Neural cell (in vitro differentiated cells): ENCODE measurements around the gene SLC16A8. TPM values are rescaled to one million over a fixed set of nuclear protein-coding genes. Genes with fewer than 3 reads are reported as not detected.

Source experiments
- H2AFZ ChIP-seq: fragments of 200-600, 300-800 bp; sonication (generic), shearing (Covaris generic); 2 replicates; pipeline ENCODE4 v1.6.0; 2014; ENCODE audit warnings: low read depth, mild to moderate bottlenecking, antibody characterized with exemption, low read length, moderate library complexity
- H3F3A ChIP-seq: fragments of 200-600 bp; shearing (Covaris generic); 2 replicates; pipeline ENCODE4 v1.6.1; 2016; ENCODE audit warnings: mild to moderate bottlenecking, moderate library complexity, mixed read lengths, antibody characterized with exemption, low read length; ENCODE audit not compliant: insufficient read depth, poor library complexity, severe bottlenecking
- H3K27ac ChIP-seq: fragments of 200-600, 300-800 bp; sonication (generic), shearing (Covaris generic); 2 replicates; pipeline ENCODE4 v1.5.1; 2014; ENCODE audit warnings: mild to moderate bottlenecking, low read length, moderate library complexity
- H3K27me3 ChIP-seq: fragments of 300-800, 200-600 bp; sonication (generic), shearing (Covaris generic); 2 replicates; pipeline ENCODE4 v1.6.0; 2014; ENCODE audit warnings: mild to moderate bottlenecking, low read depth, low read length, moderate library complexity; ENCODE audit not compliant: insufficient read depth
- H3K36me3 ChIP-seq: fragments of 300-800, 200-600 bp; sonication (generic), shearing (Covaris generic); 2 replicates; pipeline ENCODE4 v1.5.1; 2014; ENCODE audit warnings: mild to moderate bottlenecking, antibody characterized with exemption, low read length, moderate library complexity; ENCODE audit not compliant: insufficient read depth
- H3K4me2 ChIP-seq: fragments of 300-800, 200-600 bp; sonication (generic), shearing (Covaris generic); 2 replicates; pipeline ENCODE4 v1.6.0; 2014; ENCODE audit warnings: mild to moderate bottlenecking, low read length
- H3K4me3 ChIP-seq: fragments of 300-800, 200-600 bp; sonication (generic), shearing (Covaris generic); 2 replicates; pipeline ENCODE4 v1.5.1; 2014; ENCODE audit warnings: mild to moderate bottlenecking, low read length, moderate library complexity
- H3K79me2 ChIP-seq: fragments of 200-600 bp; shearing (Covaris generic); replicated peaks from 2 replicates; pipeline ENCODE4 v1.6.0; 2014; ENCODE audit warnings: mild to moderate bottlenecking, low read length, moderate library complexity; ENCODE audit not compliant: insufficient read depth
- H3K9ac ChIP-seq: fragments of 300-800, 200-600 bp; sonication (generic), shearing (Covaris generic); 2 replicates; pipeline ENCODE4 v1.6.1; 2016; ENCODE audit warnings: mild to moderate bottlenecking, low read length, mixed read lengths
- H3K9me2 ChIP-seq: fragments of 200-600 bp; shearing (Covaris generic); 2 replicates; pipeline ENCODE4 v1.6.1; 2016; ENCODE audit warnings: mild to moderate bottlenecking, low read length, mixed read lengths; ENCODE audit not compliant: insufficient read depth
- H3K9me3 ChIP-seq: fragments of 200-600, 300-800 bp; sonication (generic), shearing (Covaris generic); 2 replicates; pipeline ENCODE4 v1.6.1; 2016; ENCODE audit warnings: mild to moderate bottlenecking, mixed run types, low read length, moderate library complexity, mixed read lengths
- H4K20me1 ChIP-seq: fragments of 200-600 bp; shearing (Covaris generic); 2 replicates; pipeline ENCODE4 v1.6.1; 2016; ENCODE audit warnings: mild to moderate bottlenecking, mixed run types; ENCODE audit not compliant: insufficient read depth
- EP300 ChIP-seq: fragments of 450-650 bp; conservative IDR thresholded peaks from 2 replicates; pipeline ENCODE4 v1.6.1; 2014; ENCODE audit warnings: antibody characterized with exemption, mild to moderate bottlenecking, moderate library complexity; ENCODE audit not compliant: poor library complexity, severe bottlenecking
- EZH2 ChIP-seq: fragments of 200-600, 300-800 bp; shearing (Covaris generic), sonication (generic); IDR thresholded peaks from 2 replicates; pipeline ENCODE4 v1.6.1; 2014; ENCODE audit warnings: antibody characterized with exemption, low read length, borderline replicate concordance, mild to moderate bottlenecking; ENCODE audit not compliant: insufficient read depth, poor library complexity, severe bottlenecking
- MXI1 ChIP-seq: fragments of 450-650 bp; conservative IDR thresholded peaks from 2 replicates; pipeline ENCODE4 v1.6.1; 2014; ENCODE audit warnings: antibody characterized with exemption, mild to moderate bottlenecking; ENCODE audit not compliant: poor library complexity, severe bottlenecking
- POLR2AphosphoS5 ChIP-seq: IDR thresholded peaks from 2 replicates; pipeline ENCODE4 v1.6.1; 2012
- RAD21 ChIP-seq: fragments of 450-650 bp; conservative IDR thresholded peaks from 2 replicates; pipeline ENCODE4 v1.6.1; 2014; ENCODE audit warnings: antibody characterized with exemption, mild to moderate bottlenecking, moderate library complexity
- SMC3 ChIP-seq: fragments of 450-650 bp; conservative IDR thresholded peaks from 2 replicates; pipeline ENCODE4 v1.6.1; 2014; ENCODE audit warnings: antibody characterized with exemption, mild to moderate bottlenecking, moderate library complexity; ENCODE audit not compliant: poor library complexity
- TAF1 ChIP-seq: IDR thresholded peaks from 2 replicates; pipeline ENCODE4 v1.6.1; 2012; ENCODE audit warnings: low read depth
- polyA plus RNA-seq: library from polyadenylated mRNA; depleted of rRNA; stranded (reverse); fragments of >200 nt; gene quantifications from 2 replicates; pipeline ENCODE4 v1.2.3, GENCODE V29; 2014
- TF ChIP-seq, protein P1 (sequence below): IDR thresholded peaks from 2 replicates; pipeline ENCODE4 v1.6.1; 2012; ENCODE audit warnings: borderline replicate concordance
- TF ChIP-seq, protein P2 (sequence below): fragments of 450-650 bp; IDR thresholded peaks from 2 replicates; pipeline ENCODE4 v1.5.1; 2014; ENCODE audit warnings: antibody characterized with exemption, mild to moderate bottlenecking, moderate library complexity; ENCODE audit not compliant: poor library complexity, severe bottlenecking

SLC16A8 gene
- polyA plus RNA-seq, 1 donor from 2014 or later, result not detected

DNA sequence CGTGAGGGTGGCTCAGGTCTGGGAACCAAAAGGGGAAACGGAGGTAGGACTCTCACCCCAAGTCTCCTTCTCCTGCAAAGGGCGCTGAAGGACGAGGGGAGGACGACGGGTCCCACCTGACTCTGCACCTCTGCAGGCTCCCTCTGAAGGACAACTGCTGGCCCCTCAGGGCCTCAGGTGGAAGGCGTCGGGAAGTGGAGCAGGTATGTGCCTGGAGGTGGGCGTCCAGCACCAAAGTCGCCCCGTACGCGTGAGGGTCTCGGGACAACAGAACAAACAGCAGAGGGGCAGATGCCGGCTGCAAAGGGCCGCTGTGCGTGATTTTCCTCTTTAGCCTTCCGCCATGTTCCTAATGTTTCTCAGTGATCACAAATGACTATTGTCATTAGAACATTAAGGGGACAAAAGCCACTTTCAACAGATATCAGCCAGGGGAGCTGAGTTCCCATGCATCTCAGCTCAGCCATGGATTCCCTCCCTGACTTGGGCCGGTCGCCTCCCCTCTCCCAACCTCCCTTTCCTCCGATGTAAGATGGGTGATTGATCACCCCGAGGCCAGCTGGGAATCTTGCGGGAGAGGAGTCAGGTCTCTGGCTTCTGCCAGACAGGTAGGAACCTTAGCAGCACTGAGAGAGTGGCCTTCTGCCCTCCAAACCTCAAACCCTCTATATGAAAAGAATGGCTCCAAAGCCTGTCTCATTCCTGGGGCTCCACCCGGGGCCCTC, 836 bp downstream of the SLC16A8 start:
- no peak for TF ChIP-seq EZH2
- no peak for TF ChIP-seq TAF1
- TF ChIP-seq MXI1, result no peak
- TF ChIP-seq SMC3, result no peak
- TF ChIP-seq EP300, result no peak
- TF ChIP-seq, protein P1, sequence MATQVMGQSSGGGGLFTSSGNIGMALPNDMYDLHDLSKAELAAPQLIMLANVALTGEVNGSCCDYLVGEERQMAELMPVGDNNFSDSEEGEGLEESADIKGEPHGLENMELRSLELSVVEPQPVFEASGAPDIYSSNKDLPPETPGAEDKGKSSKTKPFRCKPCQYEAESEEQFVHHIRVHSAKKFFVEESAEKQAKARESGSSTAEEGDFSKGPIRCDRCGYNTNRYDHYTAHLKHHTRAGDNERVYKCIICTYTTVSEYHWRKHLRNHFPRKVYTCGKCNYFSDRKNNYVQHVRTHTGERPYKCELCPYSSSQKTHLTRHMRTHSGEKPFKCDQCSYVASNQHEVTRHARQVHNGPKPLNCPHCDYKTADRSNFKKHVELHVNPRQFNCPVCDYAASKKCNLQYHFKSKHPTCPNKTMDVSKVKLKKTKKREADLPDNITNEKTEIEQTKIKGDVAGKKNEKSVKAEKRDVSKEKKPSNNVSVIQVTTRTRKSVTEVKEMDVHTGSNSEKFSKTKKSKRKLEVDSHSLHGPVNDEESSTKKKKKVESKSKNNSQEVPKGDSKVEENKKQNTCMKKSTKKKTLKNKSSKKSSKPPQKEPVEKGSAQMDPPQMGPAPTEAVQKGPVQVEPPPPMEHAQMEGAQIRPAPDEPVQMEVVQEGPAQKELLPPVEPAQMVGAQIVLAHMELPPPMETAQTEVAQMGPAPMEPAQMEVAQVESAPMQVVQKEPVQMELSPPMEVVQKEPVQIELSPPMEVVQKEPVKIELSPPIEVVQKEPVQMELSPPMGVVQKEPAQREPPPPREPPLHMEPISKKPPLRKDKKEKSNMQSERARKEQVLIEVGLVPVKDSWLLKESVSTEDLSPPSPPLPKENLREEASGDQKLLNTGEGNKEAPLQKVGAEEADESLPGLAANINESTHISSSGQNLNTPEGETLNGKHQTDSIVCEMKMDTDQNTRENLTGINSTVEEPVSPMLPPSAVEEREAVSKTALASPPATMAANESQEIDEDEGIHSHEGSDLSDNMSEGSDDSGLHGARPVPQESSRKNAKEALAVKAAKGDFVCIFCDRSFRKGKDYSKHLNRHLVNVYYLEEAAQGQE, result no peak
- TF ChIP-seq, protein P2, sequence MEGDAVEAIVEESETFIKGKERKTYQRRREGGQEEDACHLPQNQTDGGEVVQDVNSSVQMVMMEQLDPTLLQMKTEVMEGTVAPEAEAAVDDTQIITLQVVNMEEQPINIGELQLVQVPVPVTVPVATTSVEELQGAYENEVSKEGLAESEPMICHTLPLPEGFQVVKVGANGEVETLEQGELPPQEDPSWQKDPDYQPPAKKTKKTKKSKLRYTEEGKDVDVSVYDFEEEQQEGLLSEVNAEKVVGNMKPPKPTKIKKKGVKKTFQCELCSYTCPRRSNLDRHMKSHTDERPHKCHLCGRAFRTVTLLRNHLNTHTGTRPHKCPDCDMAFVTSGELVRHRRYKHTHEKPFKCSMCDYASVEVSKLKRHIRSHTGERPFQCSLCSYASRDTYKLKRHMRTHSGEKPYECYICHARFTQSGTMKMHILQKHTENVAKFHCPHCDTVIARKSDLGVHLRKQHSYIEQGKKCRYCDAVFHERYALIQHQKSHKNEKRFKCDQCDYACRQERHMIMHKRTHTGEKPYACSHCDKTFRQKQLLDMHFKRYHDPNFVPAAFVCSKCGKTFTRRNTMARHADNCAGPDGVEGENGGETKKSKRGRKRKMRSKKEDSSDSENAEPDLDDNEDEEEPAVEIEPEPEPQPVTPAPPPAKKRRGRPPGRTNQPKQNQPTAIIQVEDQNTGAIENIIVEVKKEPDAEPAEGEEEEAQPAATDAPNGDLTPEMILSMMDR, result no peak
- no peak for TF ChIP-seq POLR2AphosphoS5
- no peak for TF ChIP-seq RAD21
- Histone ChIP-seq H3K27ac (no peak overlapping the region), H3K9me3 (no peaks in the 10 kb centered on the region), H3K9ac (no peak overlapping the region), H3K4me2 (no peak overlapping the region), H2AFZ (no peak overlapping the region), H3K79me2 (no peaks in the 10 kb centered on the region), H3K9me2 (no peaks in the 10 kb centered on the region), H4K20me1 (no peaks in the 10 kb centered on the region), H3K27me3 (peaks cover 16% of the 10 kb centered on the region), H3F3A (no peaks in the 10 kb centered on the region), H3K4me3 (no peak overlapping the region), H3K36me3 (no peaks in the 10 kb centered on the region)

DNA sequence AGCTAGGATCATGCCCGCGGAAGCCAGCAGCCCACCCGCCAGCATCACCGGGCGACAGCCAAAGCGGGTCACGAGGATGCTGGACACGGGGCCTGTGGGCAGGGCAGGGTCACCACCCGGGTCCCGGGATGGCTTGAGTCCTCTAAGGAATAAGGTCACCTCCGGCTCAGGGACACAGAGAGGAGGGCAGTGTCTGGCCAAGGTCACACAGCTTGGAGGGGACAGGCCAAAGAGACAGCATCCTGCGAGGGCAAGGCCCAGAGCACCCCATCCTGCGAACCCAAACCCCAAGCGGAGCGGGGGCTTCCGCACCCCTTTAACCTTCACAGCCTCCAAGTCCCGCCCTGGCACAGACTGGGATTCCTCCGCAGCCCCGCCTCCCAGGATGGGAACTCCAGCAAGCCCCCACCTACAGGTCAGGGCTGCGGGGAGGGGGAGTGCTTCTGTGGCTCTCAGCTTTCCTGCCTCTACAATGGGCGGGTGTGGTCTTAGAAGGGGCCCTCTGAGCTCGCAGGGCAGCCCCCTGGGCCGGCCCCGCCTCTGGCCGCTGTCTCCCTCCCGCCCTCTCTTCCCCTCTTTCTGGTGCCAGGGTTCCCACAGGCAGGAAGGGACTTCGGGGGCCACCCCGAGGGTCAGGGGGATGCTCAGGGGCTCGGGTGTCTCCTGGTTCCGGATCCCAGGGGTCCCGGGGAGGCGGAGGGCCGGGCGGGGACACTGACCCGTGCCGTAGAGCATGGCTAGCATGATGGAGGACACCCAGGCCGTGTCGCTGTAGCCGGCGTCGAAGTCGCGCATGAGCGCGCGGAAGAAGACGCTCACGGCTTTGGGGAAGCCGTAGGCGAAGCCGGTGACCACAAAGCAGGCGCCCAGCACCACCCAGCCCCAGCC, 1.8 kb downstream of the SLC16A8 start:
- Histone ChIP-seq H2AFZ (no peak overlapping the region), H3K27ac (no peak overlapping the region), H3K9me2 (no peaks in the 10 kb centered on the region), H3K4me3 (no peak overlapping the region), H3K4me2 (no peak overlapping the region), H3K36me3 (no peaks in the 10 kb centered on the region), H3K9me3 (no peaks in the 10 kb centered on the region), H4K20me1 (no peaks in the 10 kb centered on the region), H3K79me2 (no peaks in the 10 kb centered on the region), H3F3A (no peaks in the 10 kb centered on the region), H3K9ac (no peak overlapping the region), H3K27me3 (peaks cover 16% of the 10 kb centered on the region)
- TF ChIP-seq RAD21 (no peak), TAF1 (no peak), EP300 (no peak), EZH2 (no peak), MXI1 (no peak), POLR2AphosphoS5 (no peak), SMC3 (no peak)
- TF ChIP-seq, protein P2, result no peak
- TF ChIP-seq, protein P1, result no peak
